Progenitor cell of endocrine pancreas (in vitro differentiated cells): ENCODE measurements around the gene ACTL6A. TPM values are rescaled to one million over a fixed set of nuclear protein-coding genes. Genes with fewer than 3 reads are reported as not detected.

Source experiments
- DNase-seq: peaks from one replicate; pipeline ENCODE4 v3.0.0; 2021; ENCODE audit warnings: low spot score; ENCODE audit not compliant: unreplicated experiment
- H3K27ac Mint-ChIP-seq: 2 replicates; pipeline ENCODE4 v1.8.0; 2021; ENCODE audit warnings: mild to moderate bottlenecking, moderate library complexity, mixed read lengths
- H3K27me3 Mint-ChIP-seq: 2 replicates; pipeline ENCODE4 v1.8.0; 2021; ENCODE audit warnings: mixed read lengths
- H3K36me3 Mint-ChIP-seq: 2 replicates; pipeline ENCODE4 v1.8.0; 2022; ENCODE audit warnings: mixed read lengths; ENCODE audit not compliant: insufficient read depth
- H3K4me1 Mint-ChIP-seq: 2 replicates; pipeline ENCODE4 v1.8.0; 2021; ENCODE audit warnings: low read depth, mixed read lengths
- H3K4me3 Mint-ChIP-seq: 2 replicates; pipeline ENCODE4 v1.8.0; 2021; ENCODE audit warnings: low read depth, mild to moderate bottlenecking, moderate library complexity, mixed read lengths
- H3K9me3 Mint-ChIP-seq: 2 replicates; pipeline ENCODE4 v1.8.0; 2021; ENCODE audit warnings: low read depth, mixed read lengths
- total RNA-seq: library from RNA; stranded (reverse); gene quantifications from 2 replicates; pipeline ENCODE4 v1.2.1, GENCODE V29; 2021
- TF ChIP-seq, protein P1 (sequence below): fragments of 200-600 bp; sonication (generic); IDR thresholded peaks from one replicate; pipeline ENCODE4 v1.5.0; 2021; ENCODE audit warnings: antibody characterized with exemption, mild to moderate bottlenecking; ENCODE audit not compliant: unreplicated experiment

ACTL6A gene
- total RNA-seq, 1 donor from 2014 or later, result 75.6 TPM

DNA sequence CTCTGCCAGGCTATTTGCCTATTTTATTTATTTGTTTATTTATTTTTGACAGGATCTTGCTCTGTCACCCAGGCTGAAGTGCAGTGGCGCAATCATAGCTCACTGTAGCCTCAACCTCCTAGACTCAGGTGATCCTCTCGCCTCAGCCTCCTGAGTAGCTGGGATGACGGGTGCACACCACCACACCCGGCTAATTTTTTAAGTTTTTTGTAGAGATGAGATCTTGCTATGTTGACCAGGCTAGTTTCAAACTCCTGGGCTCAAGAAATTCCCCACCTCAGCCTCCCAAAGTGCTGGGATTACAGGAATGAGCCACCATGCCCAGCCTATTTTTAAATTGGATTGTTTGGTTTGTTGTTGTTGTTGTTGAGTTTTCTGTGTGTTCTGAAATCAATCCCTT is 47.3 kb downstream of the ACTL6A start:
- no peak overlapping the region for H3K27ac Mint-ChIP-seq
- TF ChIP-seq, protein P1, sequence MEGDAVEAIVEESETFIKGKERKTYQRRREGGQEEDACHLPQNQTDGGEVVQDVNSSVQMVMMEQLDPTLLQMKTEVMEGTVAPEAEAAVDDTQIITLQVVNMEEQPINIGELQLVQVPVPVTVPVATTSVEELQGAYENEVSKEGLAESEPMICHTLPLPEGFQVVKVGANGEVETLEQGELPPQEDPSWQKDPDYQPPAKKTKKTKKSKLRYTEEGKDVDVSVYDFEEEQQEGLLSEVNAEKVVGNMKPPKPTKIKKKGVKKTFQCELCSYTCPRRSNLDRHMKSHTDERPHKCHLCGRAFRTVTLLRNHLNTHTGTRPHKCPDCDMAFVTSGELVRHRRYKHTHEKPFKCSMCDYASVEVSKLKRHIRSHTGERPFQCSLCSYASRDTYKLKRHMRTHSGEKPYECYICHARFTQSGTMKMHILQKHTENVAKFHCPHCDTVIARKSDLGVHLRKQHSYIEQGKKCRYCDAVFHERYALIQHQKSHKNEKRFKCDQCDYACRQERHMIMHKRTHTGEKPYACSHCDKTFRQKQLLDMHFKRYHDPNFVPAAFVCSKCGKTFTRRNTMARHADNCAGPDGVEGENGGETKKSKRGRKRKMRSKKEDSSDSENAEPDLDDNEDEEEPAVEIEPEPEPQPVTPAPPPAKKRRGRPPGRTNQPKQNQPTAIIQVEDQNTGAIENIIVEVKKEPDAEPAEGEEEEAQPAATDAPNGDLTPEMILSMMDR, result no peak
- H3K36me3 Mint-ChIP-seq, result peaks cover 3% of the 10 kb centered on the region
- peaks cover 3% of the 10 kb centered on the region for H3K4me1 Mint-ChIP-seq
- no peak overlapping the region for H3K4me3 Mint-ChIP-seq
- no peak for DNase-seq
- no peaks in the 10 kb centered on the region for H3K27me3 Mint-ChIP-seq
- H3K9me3 Mint-ChIP-seq, result no peaks in the 10 kb centered on the region

DNA sequence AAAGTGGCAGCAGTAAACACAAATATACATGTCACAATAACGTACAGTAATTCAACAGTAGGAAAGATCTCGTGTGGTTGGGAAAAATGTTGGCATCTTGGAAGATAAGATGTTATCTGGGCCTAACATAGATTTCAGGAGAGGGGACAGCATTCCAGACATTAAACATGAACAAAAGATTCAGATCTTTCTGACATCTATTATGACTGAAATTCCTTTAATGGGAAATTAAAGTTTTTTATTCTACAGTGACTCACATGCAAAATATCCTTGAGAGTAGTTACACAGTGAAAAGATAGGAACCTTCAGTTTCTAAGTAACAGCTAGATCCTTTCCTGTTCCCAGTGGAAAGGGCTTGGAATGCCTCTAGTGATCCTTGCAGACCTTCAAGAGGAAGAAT is 51.1 kb downstream of the ACTL6A start:
- TF ChIP-seq, protein P1, result no peak
- Mint-ChIP-seq H3K27me3 (no peaks in the 10 kb centered on the region), H3K36me3 (peaks cover 13% of the 10 kb centered on the region), H3K9me3 (no peaks in the 10 kb centered on the region), H3K27ac (peak overlapping the region; percentile 7), H3K4me3 (no peak overlapping the region), H3K4me1 (no peaks in the 10 kb centered on the region)
- DNase-seq, result no peak

DNA sequence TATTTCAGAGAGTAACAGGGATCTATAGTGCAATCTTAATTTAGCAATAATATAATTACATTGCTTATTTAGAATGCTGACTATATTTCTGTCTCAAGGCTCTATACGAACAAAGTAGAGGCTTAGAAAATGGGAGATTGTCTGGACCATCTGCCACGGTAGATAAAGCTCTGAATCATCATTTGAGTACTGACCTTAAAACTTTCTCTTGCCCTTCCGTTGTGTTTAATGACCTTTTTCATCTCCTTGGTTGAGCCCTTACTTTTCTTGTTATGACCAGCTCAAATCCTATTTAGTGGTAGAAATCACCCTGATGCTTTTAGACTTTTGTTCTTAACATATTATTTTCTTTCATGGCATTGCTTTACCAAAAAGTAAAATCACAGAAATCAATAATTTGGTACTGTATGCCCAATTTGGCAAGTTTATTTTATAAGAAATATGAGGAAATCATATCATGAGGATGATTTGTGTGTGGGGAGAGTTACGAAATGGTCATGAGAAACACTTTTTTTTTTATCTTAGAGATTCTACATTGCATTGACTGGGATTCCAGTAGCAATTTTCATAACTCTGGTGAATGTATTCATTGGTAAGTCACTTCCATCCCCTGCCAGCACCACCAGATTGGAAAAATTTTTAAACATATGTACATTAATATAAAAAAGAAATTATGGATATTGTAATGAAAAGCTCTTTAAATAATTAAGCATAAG is 52.9 kb downstream of the ACTL6A start:
- H3K9me3 Mint-ChIP-seq, result no peaks in the 10 kb centered on the region
- H3K4me1 Mint-ChIP-seq, result no peaks in the 10 kb centered on the region
- H3K27me3 Mint-ChIP-seq, result no peaks in the 10 kb centered on the region
- TF ChIP-seq, protein P1, result no peak
- H3K36me3 Mint-ChIP-seq, result peaks cover 25% of the 10 kb centered on the region
- H3K4me3 Mint-ChIP-seq, result no peak overlapping the region
- DNase-seq, result no peak
- H3K27ac Mint-ChIP-seq, result no peak overlapping the region

DNA sequence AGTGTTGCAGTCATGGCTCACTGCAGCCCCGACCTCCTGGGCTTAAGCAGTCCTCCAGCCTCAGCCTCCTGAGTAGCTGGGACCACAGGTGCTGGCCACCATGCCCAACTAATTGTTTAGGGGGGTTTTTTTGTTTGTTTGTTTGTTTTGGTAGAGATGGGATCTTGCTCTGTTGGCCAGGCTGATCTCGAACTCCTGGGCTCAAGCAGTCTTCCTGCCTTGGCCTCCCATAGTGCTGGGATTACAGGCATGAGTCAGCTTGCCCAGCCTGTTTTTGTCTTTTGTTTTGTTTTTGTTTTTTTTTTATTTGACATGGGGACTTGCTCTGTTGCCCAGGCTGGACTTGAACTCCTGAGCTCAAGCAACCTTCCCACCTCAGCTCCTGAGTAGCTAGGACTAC is 59.3 kb downstream of the ACTL6A start:
- TF ChIP-seq, protein P1, result no peak
- Mint-ChIP-seq H3K27ac (no peak overlapping the region), H3K27me3 (no peaks in the 10 kb centered on the region), H3K9me3 (no peaks in the 10 kb centered on the region), H3K4me3 (no peak overlapping the region), H3K36me3 (peaks cover 40% of the 10 kb centered on the region), H3K4me1 (no peaks in the 10 kb centered on the region)
- no peak for DNase-seq

DNA sequence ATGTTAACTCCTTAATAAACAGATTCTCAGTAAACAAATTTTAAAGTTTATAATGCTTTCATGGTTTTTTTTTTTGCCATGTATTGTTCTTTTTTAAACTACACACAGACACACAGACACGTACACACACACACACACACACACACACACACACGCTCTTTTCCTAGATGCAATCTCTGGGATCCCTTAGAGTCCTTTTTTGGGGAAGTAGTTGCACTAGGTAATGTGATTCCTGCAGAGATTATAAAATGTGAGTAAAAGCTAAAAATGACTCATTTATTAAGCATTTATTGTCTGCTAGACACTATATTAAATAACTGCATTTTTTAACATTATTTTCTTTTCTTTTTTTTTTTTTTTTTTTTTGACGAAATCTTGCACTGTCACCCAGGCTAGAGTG is 61.7 kb downstream of the ACTL6A start:
- Mint-ChIP-seq H3K4me1 (no peaks in the 10 kb centered on the region), H3K9me3 (no peaks in the 10 kb centered on the region), H3K27me3 (no peaks in the 10 kb centered on the region), H3K36me3 (peaks cover 28% of the 10 kb centered on the region), H3K4me3 (no peak overlapping the region), H3K27ac (no peak overlapping the region)
- TF ChIP-seq, protein P1, result no peak
- no peak for DNase-seq
